Karpas-422 (cell line): Measurements from ENCODE around the gene RPS15. TPM values are rescaled to one million over a fixed set of nuclear protein-coding genes. Genes with fewer than 3 reads are reported as not detected.

ENCODE experiments used
- DNase-seq: peaks from one replicate; pipeline ENCODE4 v3.0.0-alpha.2; 2015
- H2AFZ ChIP-seq: fragments of 200-600 bp; sonication (generic); 2 replicates; pipeline ENCODE4 v1.6.1; 2014; ENCODE audit warnings: antibody characterized with exemption, low read length, mixed read lengths
- H3K27ac ChIP-seq: fragments of 200-600 bp; sonication (generic); 2 replicates; pipeline ENCODE4 v1.5.1; 2014; ENCODE audit warnings: mild to moderate bottlenecking, low read length, moderate library complexity
- H3K27me3 ChIP-seq: fragments of 200-600 bp; sonication (generic); 2 replicates; pipeline ENCODE4 v1.6.1; 2014; ENCODE audit warnings: low read length, mixed read lengths
- H3K36me3 ChIP-seq: fragments of 200-600 bp; sonication (generic); 2 replicates; pipeline ENCODE4 v1.6.1; 2014; ENCODE audit warnings: low read length, mixed read lengths; ENCODE audit not compliant: insufficient read depth
- H3K4me1 ChIP-seq: fragments of 200-600 bp; sonication (generic); 2 replicates; pipeline ENCODE4 v1.6.1; 2014; ENCODE audit warnings: mild to moderate bottlenecking, low read length, mixed read lengths
- H3K4me2 ChIP-seq: fragments of 200-600 bp; sonication (generic); 2 replicates; pipeline ENCODE4 v1.6.1; 2014; ENCODE audit warnings: low read length, low read depth, mild to moderate bottlenecking; ENCODE audit not compliant: poor library complexity, severe bottlenecking
- H3K4me3 ChIP-seq: fragments of 200-600 bp; sonication (generic); 2 replicates; pipeline ENCODE4 v1.5.1; 2014; ENCODE audit warnings: mild to moderate bottlenecking, antibody characterized with exemption, low read length, mixed read lengths
- H3K79me2 ChIP-seq: fragments of 200-600 bp; sonication (generic); 2 replicates; pipeline ENCODE4 v1.6.1; 2014; ENCODE audit warnings: mild to moderate bottlenecking, low read length, mixed read lengths
- H3K9ac ChIP-seq: fragments of 200-600 bp; sonication (generic); 2 replicates; pipeline ENCODE4 v1.6.0; 2014; ENCODE audit warnings: low read length
- H3K9me2 ChIP-seq: fragments of 200-600 bp; sonication (generic), shearing (Covaris generic); replicated peaks from 2 replicates; pipeline ENCODE4 v1.6.0; 2014; ENCODE audit warnings: mild to moderate bottlenecking, low read length, moderate library complexity; ENCODE audit not compliant: insufficient read depth
- H3K9me3 ChIP-seq: fragments of 300-700, 200-600 bp; sonication (generic); 2 replicates; pipeline ENCODE4 v1.6.1; 2014; ENCODE audit warnings: low read length, mixed read lengths
- H4K20me1 ChIP-seq: fragments of 200-600 bp; sonication (generic); 2 replicates; pipeline ENCODE4 v1.6.1; 2014; ENCODE audit warnings: mild to moderate bottlenecking, antibody characterized with exemption, low read length, low read depth; ENCODE audit not compliant: insufficient read depth
- total RNA-seq: library from RNA; depleted of rRNA; stranded (reverse); fragments of >200 nt; shearing (Covaris generic); gene quantifications from 2 replicates; pipeline ENCODE4 v1.2.3, GENCODE V29; 2014; ENCODE audit warnings: low replicate concordance

Gene RPS15
- total RNA-seq, 1 experiment from 2014 or later, result 2,088 TPM

- Histone ChIP-seq H3K4me2 (no peak overlapping the region), H3K27ac (no peak overlapping the region), H2AFZ (no peak overlapping the region), H3K4me3 (no peak overlapping the region), H4K20me1 (peaks cover 17% of the 10 kb centered on the region; the same call in 1 of the 2 replicates), H3K4me1 (peaks cover 26% of the 10 kb centered on the region), H3K9me2 (no peaks in the 10 kb centered on the region), H3K36me3 (no peaks in the 10 kb centered on the region), H3K9me3 (no peaks in the 10 kb centered on the region), H3K27me3 (0 out of 2 replicates have a peak, but pooled peaks cover 2% of the 10 kb centered on the region), H3K9ac (no peak overlapping the region), H3K79me2 (no peaks in the 10 kb centered on the region)
- DNase-seq, result peak; percentile 40
Measured at GRCh38 chr19:1447504-1447903, 9.3 kb downstream of the RPS15 start.

GRCh38 chr19:1447944-1448343, 9.7 kb downstream of the RPS15 start:
- Histone ChIP-seq H3K4me1 (peaks cover 26% of the 10 kb centered on the region), H3K4me2 (no peak overlapping the region), H3K36me3 (no peaks in the 10 kb centered on the region), H3K9me3 (no peaks in the 10 kb centered on the region), H3K4me3 (no peak overlapping the region), H4K20me1 (peaks cover 14% of the 10 kb centered on the region; the same call in 1 of the 2 replicates), H3K9me2 (no peaks in the 10 kb centered on the region), H3K27me3 (0 out of 2 replicates have a peak, but pooled peaks cover 2% of the 10 kb centered on the region), H3K9ac (no peak overlapping the region), H2AFZ (no peak overlapping the region), H3K79me2 (no peaks in the 10 kb centered on the region), H3K27ac (no peak overlapping the region)
- no peak for DNase-seq

- Histone ChIP-seq H3K9ac (peak within 1 kb of the TSS; percentile 42; the same call in 1 of the 2 replicates), H3K4me3 (peak within 1 kb of the TSS; percentile 46), H4K20me1 (peaks cover 14% of the 10 kb centered on the region; the same call in 1 of the 2 replicates), H3K27ac (no peak within 1 kb of the TSS), H3K4me1 (peaks cover 16% of the 10 kb centered on the region), H3K9me3 (no peaks in the 10 kb centered on the region), H3K36me3 (no peaks in the 10 kb centered on the region), H3K79me2 (no peaks in the 10 kb centered on the region), H3K4me2 (peak within 1 kb of the TSS; percentile 46), H2AFZ (no peak within 1 kb of the TSS; the same call in 1 of the 2 replicates), H3K27me3 (0 out of 2 replicates have a peak, but pooled peaks cover 2% of the 10 kb centered on the region), H3K9me2 (no peaks in the 10 kb centered on the region)
- peak; percentile 89 for DNase-seq
Measured at GRCh38 chr19:1449467-1450442, 11.6 kb downstream of the RPS15 start, which contains the start of gene APC2. APC2 (plus strand) TSS chr19:1450121; CDS start chr19:1453002, 2,881 bp downstream.

GRCh38 chr19:1450735-1451731, 12.8 kb downstream of the RPS15 start:
- Histone ChIP-seq H3K9me2 (no peaks in the 10 kb centered on the region), H3K4me2 (peak overlapping the region; percentile 46), H3K27ac (no peak overlapping the region), H3K4me1 (peaks cover 17% of the 10 kb centered on the region), H3K9ac (no peak overlapping the region), H3K4me3 (no peak overlapping the region), H3K9me3 (no peaks in the 10 kb centered on the region), H3K36me3 (no peaks in the 10 kb centered on the region), H3K79me2 (no peaks in the 10 kb centered on the region), H2AFZ (no peak overlapping the region), H4K20me1 (peaks cover 14% of the 10 kb centered on the region; the same call in 1 of the 2 replicates), H3K27me3 (0 out of 2 replicates have a peak, but pooled peaks cover 2% of the 10 kb centered on the region)
- peak; percentile 48 for DNase-seq

- H3K4me1 ChIP-seq, result peaks cover 17% of the 10 kb centered on the region
- no peaks in the 10 kb centered on the region for H3K9me2 ChIP-seq
- no peaks in the 10 kb centered on the region for H3K9me3 ChIP-seq
Measured at GRCh38 chr19:1451916-1452801, 14.0 kb downstream of the RPS15 start.

GRCh38 chr19:1452802-1453524, 14.8 kb downstream of the RPS15 start:
- Histone ChIP-seq H3K79me2 (no peaks in the 10 kb centered on the region), H2AFZ (no peak overlapping the region), H3K9ac (no peak overlapping the region), H3K27me3 (0 out of 2 replicates have a peak, but pooled peaks cover 2% of the 10 kb centered on the region), H3K9me3 (no peaks in the 10 kb centered on the region), H3K9me2 (no peaks in the 10 kb centered on the region), H3K36me3 (no peaks in the 10 kb centered on the region), H3K4me2 (no peak overlapping the region), H3K27ac (no peak overlapping the region), H4K20me1 (peaks cover 7% of the 10 kb centered on the region; the same call in 1 of the 2 replicates), H3K4me3 (no peak overlapping the region), H3K4me1 (peaks cover 17% of the 10 kb centered on the region)
- DNase-seq, result no peak

More at GRCh38 chr19:1451916-1452801, 14.0 kb downstream of the RPS15 start:
- Histone ChIP-seq H3K4me3 (no peak overlapping the region), H2AFZ (no peak overlapping the region), H3K4me2 (no peak overlapping the region), H3K27me3 (0 out of 2 replicates have a peak, but pooled peaks cover 2% of the 10 kb centered on the region), H3K9ac (no peak overlapping the region), H3K79me2 (no peaks in the 10 kb centered on the region), H3K36me3 (no peaks in the 10 kb centered on the region), H4K20me1 (peaks cover 11% of the 10 kb centered on the region; the same call in 1 of the 2 replicates), H3K27ac (no peak overlapping the region)
- no peak for DNase-seq
